Prostate gland (tissue), 2 donors: Measurements from ENCODE around the gene MIS18A.

ENCODE experiments used
- CTCF ChIP-seq, 4 experiments: fragments of 200-600 bp in 2 of 4; fragments of 450-650 bp in 2 of 4; sonication (generic) in 2 of 4; IDR thresholded peaks; 1 replicate in 3 of 4; 2 replicates in 1 of 4; pipeline ENCODE4 v1.5.1; 2016 to 2019; ENCODE audit warnings: antibody characterized with exemption in 4 of 4, mild to moderate bottlenecking in 2 of 4, moderate library complexity in 2 of 4
- POLR2A ChIP-seq: fragments of 450-650 bp; IDR thresholded peaks from one replicate; pipeline ENCODE4 v1.6.1; 2016; ENCODE audit warnings: antibody characterized with exemption, mild to moderate bottlenecking
- POLR2AphosphoS5 ChIP-seq: sonication (generic); formaldehyde crosslinking; IDR thresholded peaks from one replicate; pipeline ENCODE4 v1.6.1; 2017; ENCODE audit warnings: antibody characterized with exemption

GRCh38 chr21:32319012-32319411 lies 40.2 kb upstream of the MIS18A start:
- TF ChIP-seq CTCF (IDR thresholded peaks at IDR 0.05) (no peak), POLR2A (no peak), POLR2AphosphoS5 (no peak)
